Progenitor cell of endocrine pancreas (in vitro differentiated cells): ENCODE results near the gene TPCN1. TPM values are rescaled to one million over a fixed set of nuclear protein-coding genes. Genes with fewer than 3 reads are reported as not detected.

Experiments
- DNase-seq: peaks from one replicate; pipeline ENCODE4 v3.0.0; 2021; ENCODE audit warnings: low spot score; ENCODE audit not compliant: unreplicated experiment
- H3K27ac Mint-ChIP-seq: 2 replicates; pipeline ENCODE4 v1.8.0; 2021; ENCODE audit warnings: mild to moderate bottlenecking, moderate library complexity, mixed read lengths
- H3K27me3 Mint-ChIP-seq: 2 replicates; pipeline ENCODE4 v1.8.0; 2021; ENCODE audit warnings: mixed read lengths
- H3K36me3 Mint-ChIP-seq: 2 replicates; pipeline ENCODE4 v1.8.0; 2022; ENCODE audit warnings: mixed read lengths; ENCODE audit not compliant: insufficient read depth
- H3K4me1 Mint-ChIP-seq: 2 replicates; pipeline ENCODE4 v1.8.0; 2021; ENCODE audit warnings: low read depth, mixed read lengths
- H3K4me3 Mint-ChIP-seq: 2 replicates; pipeline ENCODE4 v1.8.0; 2021; ENCODE audit warnings: low read depth, mild to moderate bottlenecking, moderate library complexity, mixed read lengths
- H3K9me3 Mint-ChIP-seq: 2 replicates; pipeline ENCODE4 v1.8.0; 2021; ENCODE audit warnings: low read depth, mixed read lengths
- total RNA-seq: library from RNA; stranded (reverse); gene quantifications from 2 replicates; pipeline ENCODE4 v1.2.1, GENCODE V29; 2021
- TF ChIP-seq, protein P1 (sequence below): fragments of 200-600 bp; sonication (generic); IDR thresholded peaks from one replicate; pipeline ENCODE4 v1.5.0; 2021; ENCODE audit warnings: antibody characterized with exemption, mild to moderate bottlenecking; ENCODE audit not compliant: unreplicated experiment

The TPCN1 gene
- total RNA-seq, 1 donor from 2014 or later: 34.1 TPM

DNA sequence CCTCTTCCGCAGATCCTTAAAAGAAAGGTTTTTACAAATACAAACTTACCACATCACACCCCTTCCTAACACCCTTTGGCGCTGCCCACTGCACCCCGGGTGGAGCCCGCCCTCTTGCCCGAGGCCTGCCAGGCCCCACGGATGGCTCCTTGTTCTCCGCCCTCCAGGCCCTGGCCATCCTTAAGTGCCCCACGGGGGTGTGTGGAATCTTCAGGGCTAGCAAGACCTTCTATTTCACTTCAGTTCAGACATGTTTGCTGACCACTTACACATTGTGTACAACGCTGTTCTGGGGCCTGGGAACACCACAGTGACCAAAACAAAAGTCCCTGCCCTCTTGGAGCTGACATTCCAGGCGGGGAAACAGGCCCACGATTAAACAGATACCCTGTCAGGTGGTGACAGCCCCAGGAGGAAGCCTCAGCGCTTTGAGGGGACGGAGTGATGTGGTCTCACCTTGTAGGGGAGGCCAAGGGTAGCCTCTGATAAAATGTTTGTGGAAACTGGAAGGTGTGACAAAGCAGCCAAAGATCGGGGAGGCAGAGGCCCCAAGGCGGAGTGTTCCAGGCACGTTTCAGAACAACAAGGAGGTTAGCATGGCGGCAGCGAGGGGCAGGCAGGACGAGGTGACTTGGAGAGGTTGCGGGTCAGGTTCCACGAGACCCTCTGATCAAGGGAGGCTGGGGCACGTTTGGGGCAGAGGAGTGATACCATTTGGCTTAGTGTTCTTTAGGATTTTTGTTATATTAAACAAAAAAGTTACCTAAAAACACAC is 27.0 kb downstream of the TPCN1 start:
- no peaks in the 10 kb centered on the region for H3K27me3 Mint-ChIP-seq
- H3K9me3 Mint-ChIP-seq: peaks cover 1% of the 10 kb centered on the region
- H3K27ac Mint-ChIP-seq: peak overlapping the region; percentile 84
- TF ChIP-seq, protein P1, sequence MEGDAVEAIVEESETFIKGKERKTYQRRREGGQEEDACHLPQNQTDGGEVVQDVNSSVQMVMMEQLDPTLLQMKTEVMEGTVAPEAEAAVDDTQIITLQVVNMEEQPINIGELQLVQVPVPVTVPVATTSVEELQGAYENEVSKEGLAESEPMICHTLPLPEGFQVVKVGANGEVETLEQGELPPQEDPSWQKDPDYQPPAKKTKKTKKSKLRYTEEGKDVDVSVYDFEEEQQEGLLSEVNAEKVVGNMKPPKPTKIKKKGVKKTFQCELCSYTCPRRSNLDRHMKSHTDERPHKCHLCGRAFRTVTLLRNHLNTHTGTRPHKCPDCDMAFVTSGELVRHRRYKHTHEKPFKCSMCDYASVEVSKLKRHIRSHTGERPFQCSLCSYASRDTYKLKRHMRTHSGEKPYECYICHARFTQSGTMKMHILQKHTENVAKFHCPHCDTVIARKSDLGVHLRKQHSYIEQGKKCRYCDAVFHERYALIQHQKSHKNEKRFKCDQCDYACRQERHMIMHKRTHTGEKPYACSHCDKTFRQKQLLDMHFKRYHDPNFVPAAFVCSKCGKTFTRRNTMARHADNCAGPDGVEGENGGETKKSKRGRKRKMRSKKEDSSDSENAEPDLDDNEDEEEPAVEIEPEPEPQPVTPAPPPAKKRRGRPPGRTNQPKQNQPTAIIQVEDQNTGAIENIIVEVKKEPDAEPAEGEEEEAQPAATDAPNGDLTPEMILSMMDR: no peak
- no peak for DNase-seq
- peaks cover 37% of the 10 kb centered on the region for H3K4me1 Mint-ChIP-seq
- peaks cover 1% of the 10 kb centered on the region for H3K36me3 Mint-ChIP-seq
- no peak overlapping the region for H3K4me3 Mint-ChIP-seq

DNA sequence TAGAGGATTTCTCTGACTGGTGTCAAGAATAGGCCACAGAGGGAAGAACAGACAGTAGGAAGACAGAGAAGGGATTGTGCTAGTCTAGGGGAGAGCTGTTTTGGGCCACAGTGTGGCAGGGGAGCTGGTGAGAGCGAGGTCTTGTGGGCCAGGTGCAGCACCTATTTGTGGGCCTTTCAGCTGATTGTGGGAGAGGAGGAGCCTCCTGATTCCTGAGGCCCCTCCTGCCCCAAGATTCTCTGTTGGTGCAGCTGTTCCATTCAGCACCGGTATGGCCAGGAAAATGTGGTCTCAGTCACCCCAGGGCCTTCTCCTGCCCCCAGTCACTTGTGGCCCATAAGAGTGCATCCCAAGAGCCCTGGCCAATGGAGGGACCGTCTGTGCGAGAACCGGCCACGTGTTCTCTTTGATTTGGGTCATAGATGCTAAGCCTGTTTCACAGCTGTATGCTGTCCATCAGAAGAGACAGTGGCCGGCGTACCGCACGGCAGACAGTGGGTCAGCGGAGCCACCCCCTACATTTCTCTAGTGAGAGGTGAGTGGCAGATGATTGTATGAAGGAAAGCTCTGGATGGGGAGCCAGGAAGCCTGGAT is 27.7 kb downstream of the TPCN1 start:
- Mint-ChIP-seq H3K36me3 (peaks cover 1% of the 10 kb centered on the region), H3K27me3 (no peaks in the 10 kb centered on the region), H3K27ac (peak overlapping the region; percentile 84), H3K4me3 (no peak overlapping the region), H3K9me3 (peaks cover 6% of the 10 kb centered on the region), H3K4me1 (peaks cover 37% of the 10 kb centered on the region)
- TF ChIP-seq, protein P1: no peak
- no peak for DNase-seq

GRCh38 chr12:113249546-113249945 is 28.3 kb downstream of the TPCN1 start:
- TF ChIP-seq, protein P1: no peak
- H3K27ac Mint-ChIP-seq: no peak overlapping the region

GRCh38 chr12:113250045-113250444 is 28.8 kb downstream of the TPCN1 start:
- no peak overlapping the region for H3K4me3 Mint-ChIP-seq
- peaks cover 5% of the 10 kb centered on the region for H3K36me3 Mint-ChIP-seq
- H3K9me3 Mint-ChIP-seq: peaks cover 10% of the 10 kb centered on the region
- DNase-seq: no peak
- peaks cover 31% of the 10 kb centered on the region for H3K4me1 Mint-ChIP-seq
- H3K27ac Mint-ChIP-seq: no peak overlapping the region
- TF ChIP-seq, protein P1: no peak
- no peaks in the 10 kb centered on the region for H3K27me3 Mint-ChIP-seq

More at GRCh38 chr12:113249546-113249945, 28.3 kb downstream of the TPCN1 start:
- DNase-seq: no peak
- Mint-ChIP-seq H3K27me3 (no peaks in the 10 kb centered on the region), H3K9me3 (peaks cover 7% of the 10 kb centered on the region), H3K4me3 (no peak overlapping the region), H3K4me1 (peaks cover 36% of the 10 kb centered on the region), H3K36me3 (peaks cover 2% of the 10 kb centered on the region)

- H3K27me3 Mint-ChIP-seq: no peaks in the 10 kb centered on the region
- no peak overlapping the region for H3K27ac Mint-ChIP-seq
- no peak overlapping the region for H3K4me3 Mint-ChIP-seq
- no peak for DNase-seq
- H3K36me3 Mint-ChIP-seq: peaks cover 4% of the 10 kb centered on the region
- H3K4me1 Mint-ChIP-seq: peaks cover 20% of the 10 kb centered on the region
- TF ChIP-seq, protein P1: no peak
- H3K9me3 Mint-ChIP-seq: peaks cover 10% of the 10 kb centered on the region
Observed at GRCh38 chr12:113251404-113252070, 30.3 kb downstream of the TPCN1 start.
